Epithelial cell of proximal tubule (primary cell): ENCODE data around the gene GLYATL2. TPM values are rescaled to one million over a fixed set of nuclear protein-coding genes. Genes with fewer than 3 reads are reported as not detected.

Source experiments
- DNase-seq: peaks from one replicate; pipeline ENCODE4 v3.0.0-alpha.2; 2011; ENCODE audit warnings: low read depth
- H3K4me3 ChIP-seq: 2 replicates; pipeline ENCODE4 v1.5.1; 2011; ENCODE audit warnings: low read depth, mild to moderate bottlenecking, low read length
- total RNA-seq: library from RNA; depleted of rRNA; stranded (reverse); fragments of >200 nt; gene quantifications from 2 replicates; pipeline ENCODE4 v1.2.3, GENCODE V29; 2015
- TF ChIP-seq, protein P1 (sequence below): conservative IDR thresholded peaks from 2 replicates; pipeline ENCODE4 v1.5.1; 2012; ENCODE audit warnings: low read depth, mild to moderate bottlenecking, low read length

The GLYATL2 gene
- total RNA-seq, 1 donor from 2014 or later, result 0.35 TPM

DNA sequence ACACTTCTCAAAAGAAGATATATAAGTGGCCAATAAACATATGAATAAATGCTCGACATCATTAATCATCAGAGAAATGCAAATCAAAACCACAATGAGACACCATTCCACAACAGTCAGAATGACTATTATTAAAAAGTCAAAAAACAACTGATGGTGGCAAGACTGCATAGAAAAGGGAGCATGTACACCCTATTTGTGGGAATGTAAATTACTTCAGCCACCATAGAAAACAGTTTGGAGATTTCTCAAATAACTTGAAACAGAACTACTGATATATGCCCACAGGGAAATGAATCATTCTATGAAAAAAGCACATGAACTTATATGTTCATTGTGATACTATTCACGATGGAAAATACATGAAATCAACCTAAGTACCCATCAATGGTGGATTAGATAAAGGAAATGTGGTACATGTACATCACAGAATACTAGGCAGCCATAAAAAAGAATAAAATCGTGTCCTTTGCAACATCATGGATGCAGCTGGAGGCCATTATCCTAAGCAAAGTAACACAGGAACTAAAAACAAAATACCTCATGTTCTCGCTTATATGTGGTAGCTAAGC, 42.4 kb downstream of the GLYATL2 start:
- H3K4me3 ChIP-seq, result no peak overlapping the region
- no peak for DNase-seq
- TF ChIP-seq, protein P1, sequence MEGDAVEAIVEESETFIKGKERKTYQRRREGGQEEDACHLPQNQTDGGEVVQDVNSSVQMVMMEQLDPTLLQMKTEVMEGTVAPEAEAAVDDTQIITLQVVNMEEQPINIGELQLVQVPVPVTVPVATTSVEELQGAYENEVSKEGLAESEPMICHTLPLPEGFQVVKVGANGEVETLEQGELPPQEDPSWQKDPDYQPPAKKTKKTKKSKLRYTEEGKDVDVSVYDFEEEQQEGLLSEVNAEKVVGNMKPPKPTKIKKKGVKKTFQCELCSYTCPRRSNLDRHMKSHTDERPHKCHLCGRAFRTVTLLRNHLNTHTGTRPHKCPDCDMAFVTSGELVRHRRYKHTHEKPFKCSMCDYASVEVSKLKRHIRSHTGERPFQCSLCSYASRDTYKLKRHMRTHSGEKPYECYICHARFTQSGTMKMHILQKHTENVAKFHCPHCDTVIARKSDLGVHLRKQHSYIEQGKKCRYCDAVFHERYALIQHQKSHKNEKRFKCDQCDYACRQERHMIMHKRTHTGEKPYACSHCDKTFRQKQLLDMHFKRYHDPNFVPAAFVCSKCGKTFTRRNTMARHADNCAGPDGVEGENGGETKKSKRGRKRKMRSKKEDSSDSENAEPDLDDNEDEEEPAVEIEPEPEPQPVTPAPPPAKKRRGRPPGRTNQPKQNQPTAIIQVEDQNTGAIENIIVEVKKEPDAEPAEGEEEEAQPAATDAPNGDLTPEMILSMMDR, result no peak

DNA sequence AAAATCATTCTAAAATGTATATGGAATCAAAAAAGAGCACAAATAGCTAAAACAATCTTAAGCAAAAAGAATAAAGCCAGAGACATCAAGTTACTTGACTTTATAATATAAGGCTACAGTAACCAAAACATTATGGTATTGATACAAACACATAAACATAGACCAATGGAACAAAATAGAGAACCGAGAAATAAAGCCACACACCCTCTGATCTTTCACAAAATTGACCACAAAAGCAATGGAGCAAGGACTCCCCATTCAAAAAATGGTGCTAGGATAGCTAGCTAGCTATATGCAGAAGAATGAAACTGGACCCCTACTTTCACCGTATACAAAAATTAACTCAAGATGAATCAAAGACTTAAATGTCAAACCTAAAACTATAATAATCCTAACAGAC, 43.2 kb downstream of the GLYATL2 start:
- TF ChIP-seq, protein P1, result no peak
- no peak for DNase-seq
- H3K4me3 ChIP-seq, result no peak overlapping the region

DNA sequence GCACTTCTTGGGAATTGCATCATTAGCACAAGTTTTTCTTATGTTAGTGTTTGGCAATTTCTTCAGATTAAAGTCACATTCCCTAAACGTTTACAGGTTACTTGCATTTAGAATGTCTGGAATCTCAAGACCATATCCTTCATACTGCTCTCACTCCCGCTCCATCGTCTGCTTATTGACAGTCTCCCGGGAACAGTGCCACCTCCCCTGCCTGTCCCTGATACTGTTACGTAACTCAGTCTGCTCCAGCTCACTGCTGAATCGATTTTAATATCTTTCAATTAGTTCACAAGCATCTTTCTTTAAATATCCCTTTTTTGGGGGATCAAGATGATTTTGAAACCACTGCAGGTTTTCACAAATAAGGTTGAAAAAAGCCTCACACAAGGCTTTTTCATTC, 48.2 kb downstream of the GLYATL2 start:
- TF ChIP-seq, protein P1, result no peak
- no peak for DNase-seq
- no peak overlapping the region for H3K4me3 ChIP-seq

DNA sequence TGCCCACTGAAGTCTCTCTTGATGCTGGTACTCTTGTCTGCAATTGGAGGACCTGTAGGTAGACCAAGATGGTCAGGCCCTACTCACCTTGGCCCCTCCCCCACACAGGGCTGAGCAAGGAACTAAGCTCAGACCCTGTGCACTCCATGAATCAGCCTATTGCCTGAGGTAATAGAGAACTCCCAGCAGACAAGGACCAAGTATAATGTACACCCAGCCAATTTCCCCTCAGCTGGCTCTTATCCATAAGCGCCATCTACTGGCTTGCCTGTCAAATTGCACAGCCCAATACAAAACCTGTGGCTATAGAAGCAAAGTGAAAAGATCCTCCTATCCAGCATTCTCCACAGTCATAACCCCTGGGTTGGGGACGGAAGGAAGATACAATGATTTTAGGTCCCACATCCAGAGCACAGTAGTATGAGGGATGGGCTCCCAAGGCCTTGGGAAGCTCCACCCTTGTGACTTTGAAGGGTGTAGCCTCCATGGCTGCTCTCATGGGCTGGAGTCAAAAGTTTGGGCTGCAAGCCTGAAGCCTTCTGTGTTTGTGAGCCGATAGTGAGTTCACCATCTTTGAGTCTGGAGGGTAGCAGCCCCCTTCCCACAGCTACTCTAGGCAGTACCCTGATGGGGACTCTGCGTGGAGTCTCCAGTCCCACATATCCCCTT, 56.0 kb downstream of the GLYATL2 start:
- peak; percentile 75 for DNase-seq
- no peak overlapping the region for H3K4me3 ChIP-seq
- TF ChIP-seq, protein P1, result peak; percentile 97

DNA sequence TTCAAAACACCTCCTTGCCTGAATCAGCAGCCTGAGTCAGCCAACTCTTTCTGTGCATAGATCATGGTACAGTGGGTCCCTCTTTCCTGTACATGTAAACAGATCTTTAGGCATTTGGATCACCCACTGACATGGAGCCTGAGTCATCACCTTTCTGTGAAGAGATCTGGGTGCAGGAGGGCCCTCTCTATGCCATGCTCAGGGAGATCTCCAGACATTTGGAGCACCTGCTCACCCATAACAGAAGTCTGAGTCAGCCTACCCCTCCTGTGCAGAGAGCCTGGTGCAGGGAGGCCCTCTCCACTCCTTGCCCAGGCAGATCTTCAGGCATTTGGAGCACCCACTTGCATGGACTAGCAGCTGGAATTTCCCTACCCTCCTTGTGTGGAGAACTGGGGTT, 56.6 kb downstream of the GLYATL2 start:
- no peak overlapping the region for H3K4me3 ChIP-seq
- TF ChIP-seq, protein P1, result no peak
- peak; percentile 90 for DNase-seq

DNA sequence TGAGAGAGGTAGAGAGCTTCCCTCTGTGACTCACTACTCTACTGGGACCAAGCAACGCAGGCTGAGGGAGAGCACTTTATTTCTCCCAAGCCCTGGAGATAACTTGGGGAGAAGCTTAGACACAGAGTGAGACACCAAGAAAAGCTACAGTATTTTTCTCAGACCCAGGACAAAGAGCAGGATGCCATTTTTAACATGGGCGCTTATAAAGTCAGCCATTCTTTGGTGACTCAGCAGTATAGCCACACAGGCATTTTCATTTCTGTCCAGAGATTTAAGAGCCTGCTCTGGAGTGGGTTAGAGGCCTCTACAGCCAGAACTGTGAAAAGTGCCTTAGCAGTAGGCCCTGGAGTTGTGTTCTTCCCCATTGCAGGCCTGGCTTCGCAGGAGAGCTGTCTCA, 57.8 kb downstream of the GLYATL2 start:
- TF ChIP-seq, protein P1, result no peak
- DNase-seq, result no peak
- no peak overlapping the region for H3K4me3 ChIP-seq

DNA sequence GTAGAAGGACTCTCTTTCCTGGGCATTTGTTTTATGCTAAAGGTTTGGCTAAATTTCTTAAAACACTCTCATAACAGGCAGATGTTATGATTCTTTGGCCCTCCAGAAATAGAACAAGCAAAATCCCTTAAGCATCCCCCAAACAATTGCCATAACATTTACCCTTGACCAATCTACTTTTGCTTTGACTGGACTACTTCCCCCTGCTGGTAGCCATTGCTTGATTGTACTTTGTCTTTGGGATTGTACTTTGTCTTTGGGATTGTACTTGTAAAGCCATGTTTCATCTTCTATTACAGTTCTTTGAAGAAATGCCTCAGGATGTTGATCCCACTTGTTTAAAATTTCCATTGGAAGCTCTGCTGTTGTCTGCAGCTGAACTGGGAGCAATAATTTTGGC, 59.5 kb downstream of the GLYATL2 start:
- TF ChIP-seq, protein P1, result peak; percentile 49
- DNase-seq, result no peak
- no peak overlapping the region for H3K4me3 ChIP-seq
